Measurements from ENCODE around the gene TNFSF9. TPM values are rescaled to one million over a fixed set of nuclear protein-coding genes. Genes with fewer than 3 reads are reported as not detected.
A peak's percentile ranks its signal among the peaks of the same experiment; 100 is the strongest.
"Not testable (repeated sequence)": the region's sequence is repeated elsewhere in the genome, so short reads cannot be mapped to it uniquely, and the experiment has no call there.

Gene TNFSF9
- total RNA-seq, 2 experiments from 2014 or later = 1.3 to 1.5 TPM

DNA sequence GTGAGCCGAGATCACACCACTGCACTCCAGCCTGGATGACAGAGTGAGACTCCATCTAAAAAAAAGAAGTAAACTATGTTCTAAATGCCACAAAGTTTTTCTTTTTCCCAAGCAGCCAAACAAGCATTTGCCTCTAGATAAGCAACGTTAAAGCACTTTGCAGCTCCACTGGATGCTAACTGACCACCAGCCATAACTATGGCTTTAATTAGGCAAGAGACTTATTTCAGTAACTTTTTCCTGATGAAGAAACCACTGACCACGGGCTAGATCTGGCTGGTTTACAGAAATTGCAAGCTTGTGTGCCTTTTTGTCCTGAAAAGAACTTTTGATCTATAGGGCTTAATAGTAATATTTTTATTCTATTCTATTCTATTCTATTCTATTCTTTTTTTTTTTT is 38.0 kb downstream of the TNFSF9 start:
- no peak overlapping the region for H3K27ac Mint-ChIP-seq
- no peaks in the 10 kb centered on the region for H3K4me1 Mint-ChIP-seq (ENCODE audit: low read depth)
- H3K36me3 Mint-ChIP-seq (ENCODE audit: low read depth) = no peaks in the 10 kb centered on the region
- peaks cover 6% of the 10 kb centered on the region for H3K9me3 Mint-ChIP-seq
- intact Hi-C loops (cut with micrococcal nuclease) = no loop called here
- H3K4me3 Mint-ChIP-seq = no peak overlapping the region
- CTCF ChIA-PET = interaction anchor here (0.6 kb wide), 1 partner anchor 10 kb away, joined by 3 read pairs; no protein-coding TSS in a partner anchor
- no peak for DNase-seq
- peaks cover 13% of the 10 kb centered on the region for H3K27me3 Mint-ChIP-seq (ENCODE audit: low read depth)

DNA sequence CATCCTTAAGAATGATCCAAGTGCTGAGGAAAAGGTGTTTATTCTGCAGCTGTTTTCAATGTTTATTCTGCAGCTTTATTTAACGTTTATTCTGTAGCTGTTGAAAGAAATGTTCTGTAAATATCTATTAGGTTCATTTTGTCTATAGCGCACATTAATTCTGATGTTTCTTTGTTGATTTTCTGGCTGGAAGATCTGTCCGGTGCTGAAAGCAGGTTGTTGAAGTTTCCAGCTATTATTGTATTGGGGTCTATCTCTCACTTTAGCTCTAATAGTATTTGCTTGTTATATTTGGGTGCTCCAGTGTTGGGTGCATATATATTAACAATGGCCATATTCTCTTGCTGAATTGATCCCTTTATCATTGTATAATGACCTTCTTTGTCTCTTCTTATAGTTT is 39.9 kb downstream of the TNFSF9 start:
- Mint-ChIP-seq H3K4me1 (ENCODE audit: low read depth) (no peaks in the 10 kb centered on the region), H3K27ac (no peak overlapping the region), H3K27me3 (ENCODE audit: low read depth) (peaks cover 13% of the 10 kb centered on the region), H3K36me3 (ENCODE audit: low read depth) (no peaks in the 10 kb centered on the region), H3K4me3 (no peak overlapping the region), H3K9me3 (peaks cover 4% of the 10 kb centered on the region)
- intact Hi-C loops (cut with micrococcal nuclease) = no loop called here
- CTCF ChIA-PET = no interaction called here
- DNase-seq = no peak

DNA sequence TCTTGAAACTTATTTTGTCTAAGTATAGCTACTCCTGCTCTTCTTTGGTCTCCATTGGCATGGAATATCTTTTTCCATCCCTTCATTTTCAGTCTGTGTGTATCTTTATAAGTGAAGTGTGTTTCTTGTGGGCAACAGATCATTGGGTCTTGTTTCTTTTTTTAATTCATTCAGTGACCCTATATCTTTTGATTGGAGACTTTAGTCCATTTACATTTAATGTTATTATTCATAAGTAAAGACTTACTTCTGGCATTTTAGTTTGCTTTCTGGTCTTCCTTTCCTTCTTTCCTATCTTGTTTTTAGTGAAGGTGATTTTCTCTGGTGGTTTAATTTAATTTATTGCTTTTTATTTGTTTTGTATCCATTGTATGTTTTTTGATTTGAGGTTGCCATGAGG is 40.3 kb downstream of the TNFSF9 start:
- CTCF ChIA-PET = no interaction called here
- Mint-ChIP-seq H3K27ac (no peak overlapping the region), H3K36me3 (ENCODE audit: low read depth) (no peaks in the 10 kb centered on the region), H3K9me3 (peaks cover 4% of the 10 kb centered on the region), H3K27me3 (ENCODE audit: low read depth) (peaks cover 13% of the 10 kb centered on the region), H3K4me1 (ENCODE audit: low read depth) (no peaks in the 10 kb centered on the region), H3K4me3 (no peak overlapping the region)
- intact Hi-C loops (cut with micrococcal nuclease) = no loop called here
- DNase-seq = no peak

DNA sequence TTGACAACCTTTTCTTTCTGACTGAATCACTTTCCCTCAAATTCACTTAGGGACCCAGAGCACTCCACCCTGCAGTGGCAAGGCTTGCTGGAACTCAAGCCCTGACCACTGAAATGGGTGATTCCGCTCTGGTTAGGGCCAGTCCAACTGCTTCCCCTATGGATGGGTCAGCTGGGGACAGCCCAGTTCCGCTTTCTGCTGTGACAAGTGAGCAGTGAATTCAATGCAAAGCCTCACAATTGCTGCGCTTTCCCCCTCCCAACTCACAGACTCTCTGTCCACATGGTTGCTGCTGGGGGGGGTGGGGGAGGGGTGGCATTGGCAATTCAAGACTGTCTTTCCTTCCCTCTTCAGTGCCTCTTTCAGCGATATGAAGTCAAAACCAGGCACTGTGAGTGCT is 41.4 kb downstream of the TNFSF9 start:
- CTCF ChIA-PET = no interaction called here
- DNase-seq = no peak
- H3K9me3 Mint-ChIP-seq = no peaks in the 10 kb centered on the region
- H3K4me1 Mint-ChIP-seq (ENCODE audit: low read depth) = no peaks in the 10 kb centered on the region
- intact Hi-C loops (cut with micrococcal nuclease) = no loop called here
- no peak overlapping the region for H3K27ac Mint-ChIP-seq
- H3K36me3 Mint-ChIP-seq (ENCODE audit: low read depth) = no peaks in the 10 kb centered on the region
- H3K27me3 Mint-ChIP-seq (ENCODE audit: low read depth) = peaks cover 13% of the 10 kb centered on the region
- no peak overlapping the region for H3K4me3 Mint-ChIP-seq

DNA sequence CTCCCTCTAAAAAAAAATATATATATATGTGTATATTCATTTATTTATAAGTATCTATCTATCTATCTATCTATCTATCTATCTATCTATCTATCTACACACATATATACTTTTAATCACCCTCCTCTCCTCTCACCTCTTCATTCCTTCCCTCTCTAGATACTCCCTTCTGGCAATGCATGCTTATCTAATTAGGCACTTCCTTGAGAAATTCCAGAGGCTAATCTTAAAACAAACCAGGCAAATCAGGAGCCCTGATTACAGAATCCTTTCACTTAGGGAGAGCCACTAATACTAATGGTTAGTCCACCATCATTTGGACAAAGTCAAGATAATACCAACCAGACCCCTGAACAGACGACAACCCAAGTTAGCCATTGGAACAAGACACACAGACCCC is 42.5 kb downstream of the TNFSF9 start:
- intact Hi-C loops (cut with micrococcal nuclease) = no loop called here
- CTCF ChIA-PET = no interaction called here
- Mint-ChIP-seq H3K36me3 (ENCODE audit: low read depth) (no peaks in the 10 kb centered on the region), H3K4me1 (ENCODE audit: low read depth) (no peaks in the 10 kb centered on the region), H3K9me3 (no peaks in the 10 kb centered on the region), H3K27me3 (ENCODE audit: low read depth) (peaks cover 13% of the 10 kb centered on the region), H3K27ac (no peak overlapping the region), H3K4me3 (no peak overlapping the region)
- no peak for DNase-seq

DNA sequence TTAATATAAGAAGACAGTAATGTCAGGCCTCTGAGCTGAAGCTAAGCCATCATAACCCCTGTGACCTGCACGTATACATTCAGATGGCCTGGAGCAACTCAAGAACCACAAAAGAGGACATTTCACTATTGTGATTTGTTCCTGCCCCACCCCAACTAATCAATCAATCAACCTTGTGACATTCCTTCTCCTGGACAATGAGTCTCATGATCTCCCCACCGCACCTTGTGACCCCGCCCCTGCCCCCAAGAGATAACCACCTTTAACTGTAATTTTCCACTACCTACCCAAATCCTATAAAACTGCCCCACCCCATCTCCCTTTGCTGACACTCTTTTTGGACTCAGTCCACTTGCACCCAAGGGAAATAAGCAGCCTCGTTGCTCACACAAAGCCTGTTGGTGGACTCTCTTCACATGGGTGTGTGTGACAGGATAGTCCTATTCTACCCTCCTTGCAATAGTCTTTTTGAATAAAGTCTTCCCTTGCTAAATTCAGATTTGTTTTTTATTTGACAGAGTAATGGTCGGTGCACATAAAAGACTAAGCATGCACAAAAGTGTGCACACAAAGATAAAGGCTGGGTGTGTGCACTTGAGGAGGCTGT is 46.1 kb downstream of the TNFSF9 start:
- intact Hi-C loops (cut with micrococcal nuclease) = no loop called here
- Mint-ChIP-seq H3K36me3 (ENCODE audit: low read depth) (no peaks in the 10 kb centered on the region), H3K27ac (no peak overlapping the region), H3K4me1 (ENCODE audit: low read depth) (no peaks in the 10 kb centered on the region), H3K9me3 (no peaks in the 10 kb centered on the region), H3K4me3 (no peak overlapping the region), H3K27me3 (ENCODE audit: low read depth) (peaks cover 6% of the 10 kb centered on the region)
- CTCF ChIA-PET = no interaction called here
- DNase-seq = no peak

DNA sequence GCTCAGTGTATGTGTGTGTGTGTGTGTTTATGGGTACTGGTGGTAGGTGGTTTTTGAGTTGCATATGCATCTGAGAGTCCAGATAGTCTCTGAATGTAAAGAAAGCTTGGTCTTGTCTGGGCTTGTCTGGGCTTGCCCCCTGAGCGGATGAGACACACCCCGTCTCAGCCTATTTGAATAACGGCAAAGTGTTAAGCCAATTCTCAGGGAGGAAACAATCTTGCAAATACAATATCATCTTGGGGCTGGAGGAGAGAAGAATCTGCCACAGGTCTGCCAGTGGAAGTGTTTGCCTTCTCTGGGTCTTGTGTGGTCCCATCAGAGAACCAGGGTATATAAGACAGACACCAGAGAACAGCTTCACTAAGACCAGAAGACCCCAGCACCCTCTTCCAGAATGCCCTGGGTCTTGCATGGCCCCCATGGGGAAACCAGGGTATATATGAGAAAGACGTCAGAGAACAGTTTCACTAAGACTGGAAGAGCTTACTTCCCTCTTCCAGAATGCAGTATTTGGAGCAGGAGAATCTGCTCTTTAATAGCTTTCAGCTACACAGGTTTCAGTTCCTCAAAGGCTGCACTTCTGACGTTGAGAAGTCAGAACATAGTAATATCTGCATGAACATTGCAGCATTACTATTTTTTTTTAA is 46.8 kb downstream of the TNFSF9 start:
- Mint-ChIP-seq H3K27ac (no peak overlapping the region), H3K9me3 (no peaks in the 10 kb centered on the region)

DNA sequence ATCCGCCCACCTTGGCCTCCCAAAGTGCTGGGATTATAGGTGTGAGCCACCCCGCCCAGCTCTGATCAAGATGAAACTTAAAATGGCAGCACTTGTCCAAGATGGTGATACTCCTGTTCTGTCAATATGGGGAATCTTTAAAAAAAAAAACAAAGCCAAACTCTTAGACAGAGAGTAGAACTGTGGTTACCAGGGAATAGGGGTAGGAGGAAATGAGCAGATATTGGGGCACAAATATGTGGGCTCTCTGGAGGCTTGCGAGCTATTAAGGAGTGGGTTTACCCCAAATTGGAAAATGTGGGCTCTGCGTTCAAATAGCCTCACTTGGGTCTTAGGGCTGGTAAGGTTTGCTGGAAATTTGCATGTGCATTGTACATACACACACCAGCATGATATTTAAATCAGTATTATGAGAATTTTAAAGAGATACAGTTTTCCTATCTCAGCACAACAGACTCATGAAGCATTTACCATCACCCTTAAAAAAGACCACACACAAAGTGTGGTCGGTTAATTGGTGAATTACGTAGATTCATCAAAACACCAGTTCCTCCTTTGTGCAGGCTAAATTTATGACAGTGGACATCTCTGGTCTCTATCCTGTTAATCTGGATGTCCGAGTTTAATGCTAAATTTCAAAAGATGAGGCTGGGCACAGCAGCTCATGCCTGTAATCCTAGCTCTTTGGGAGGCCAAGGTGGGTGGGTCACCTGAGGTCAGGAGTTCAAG is 48.8 kb downstream of the TNFSF9 start:
- Mint-ChIP-seq H3K27ac (no peak overlapping the region), H3K36me3 (ENCODE audit: low read depth) (no peaks in the 10 kb centered on the region), H3K27me3 (ENCODE audit: low read depth) (peaks cover 2% of the 10 kb centered on the region), H3K9me3 (no peaks in the 10 kb centered on the region), H3K4me3 (no peak overlapping the region), H3K4me1 (ENCODE audit: low read depth) (no peaks in the 10 kb centered on the region)
- intact Hi-C loops (cut with micrococcal nuclease) = no loop called here
- no peak for DNase-seq
- CTCF ChIA-PET = interaction anchor here (0.6 to 0.7 kb wide), 3 partner anchors 43 to 342 kb away, joined by 3 to 5 read pairs (median 3); no protein-coding TSS in a partner anchor

More for the DNA sequence above, 46.8 kb downstream of the TNFSF9 start:
- DNase-seq = peak; percentile 39
- Mint-ChIP-seq H3K4me3 (no peak overlapping the region), H3K4me1 (ENCODE audit: low read depth) (no peaks in the 10 kb centered on the region), H3K27me3 (ENCODE audit: low read depth) (peaks cover 2% of the 10 kb centered on the region), H3K36me3 (ENCODE audit: low read depth) (no peaks in the 10 kb centered on the region)
- intact Hi-C loops (cut with micrococcal nuclease) = no loop called here
- CTCF ChIA-PET = interaction anchor here (0.9 kb wide), 1 partner anchor 12 kb away, joined by 3 read pairs; no protein-coding TSS in a partner anchor

DNA sequence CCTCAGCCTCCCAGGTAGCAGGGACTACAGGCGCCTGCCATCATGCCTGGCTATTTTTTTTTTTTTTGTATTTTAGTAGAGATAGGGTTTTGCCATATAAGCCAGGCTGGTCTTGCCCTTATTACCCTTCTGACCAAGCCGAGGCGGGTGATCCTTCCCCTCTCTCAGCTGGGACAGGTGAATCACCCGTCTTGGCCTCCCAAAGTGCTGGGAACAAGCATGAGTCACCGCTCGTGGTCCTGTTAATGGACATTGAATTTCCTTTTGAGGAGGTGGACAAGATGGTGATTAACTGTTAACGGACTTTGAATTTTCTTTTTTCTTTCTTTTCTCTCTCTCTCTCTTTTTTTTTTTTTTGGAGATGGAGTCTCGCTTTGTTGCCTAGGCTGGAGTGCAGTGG is 49.5 kb downstream of the TNFSF9 start:
- H3K4me1 Mint-ChIP-seq (ENCODE audit: low read depth) = no peaks in the 10 kb centered on the region
- intact Hi-C loops (cut with micrococcal nuclease) = no loop called here
- H3K36me3 Mint-ChIP-seq (ENCODE audit: low read depth) = no peaks in the 10 kb centered on the region
- no peak overlapping the region for H3K4me3 Mint-ChIP-seq
- CTCF ChIA-PET = interaction anchor here (0.7 kb wide), 1 partner anchor 205 kb away, joined by 5 read pairs; no protein-coding TSS in a partner anchor
- no peaks in the 10 kb centered on the region for H3K9me3 Mint-ChIP-seq
- H3K27ac Mint-ChIP-seq = no peak overlapping the region
- H3K27me3 Mint-ChIP-seq (ENCODE audit: low read depth) = peaks cover 2% of the 10 kb centered on the region
- no peak for DNase-seq

DNA sequence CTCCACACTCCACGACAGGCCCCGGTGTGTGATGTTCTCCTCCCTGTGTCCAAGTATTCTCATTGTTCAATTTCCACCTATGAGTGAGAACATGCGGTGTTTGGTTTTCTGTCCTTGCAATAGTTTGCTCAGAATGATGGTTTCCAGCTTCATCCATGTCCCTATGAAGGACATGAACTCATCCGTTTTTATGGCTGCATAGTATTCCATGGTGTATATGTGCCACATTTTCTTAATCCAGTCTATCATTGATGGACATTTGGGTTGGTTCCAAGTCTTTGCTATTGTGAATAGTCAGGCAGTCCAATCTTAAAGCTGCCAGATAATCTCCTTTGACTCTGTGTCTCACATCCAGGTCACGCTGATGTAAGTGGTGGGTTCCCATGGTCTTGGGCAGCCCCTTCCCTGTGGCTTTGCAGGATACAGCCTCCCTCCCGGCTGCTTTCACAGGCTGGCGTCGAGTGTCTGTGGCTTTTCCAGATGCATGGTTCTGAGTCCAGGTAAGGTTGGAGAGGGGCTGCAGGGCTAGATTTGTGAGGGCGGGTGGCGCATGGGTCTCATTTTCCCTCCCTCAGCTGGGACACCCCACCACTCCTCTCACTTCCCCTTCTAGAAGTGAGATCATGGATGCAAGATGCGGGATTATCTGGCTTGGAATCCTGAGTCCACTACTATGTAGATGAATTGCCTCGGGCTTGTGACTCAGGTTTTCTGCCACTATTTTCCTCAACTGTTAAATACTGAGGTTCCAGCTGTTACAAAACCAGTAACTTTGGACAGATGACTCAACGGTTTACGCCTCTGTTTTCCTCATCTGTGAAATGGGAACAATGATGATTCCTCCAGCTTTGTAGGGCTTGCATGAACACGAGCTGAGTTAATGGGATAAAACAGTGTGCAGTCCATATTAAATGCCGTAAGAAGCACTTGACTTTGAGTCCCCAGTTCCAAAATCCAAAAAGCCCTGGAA is 52.0 kb downstream of the TNFSF9 start:
- CTCF ChIA-PET = interaction anchor here (0.9 kb wide), 1 partner anchor 409 kb away, joined by 3 read pairs; no protein-coding TSS in a partner anchor

More for the DNA sequence above, 52.0 kb downstream of the TNFSF9 start:
- peaks cover 23% of the 10 kb centered on the region for H3K27me3 Mint-ChIP-seq (ENCODE audit: low read depth)
- H3K4me3 Mint-ChIP-seq; DNase-seq; intact Hi-C loops (cut with micrococcal nuclease); H3K36me3 Mint-ChIP-seq (ENCODE audit: low read depth); H3K27ac Mint-ChIP-seq; H3K9me3 Mint-ChIP-seq: not testable (repeated sequence)
- peaks cover 11% of the 10 kb centered on the region for H3K4me1 Mint-ChIP-seq (ENCODE audit: low read depth)
